Upper lobe of right lung (tissue), 1 donor: ENCODE measurements around the gene GPR87. TPM values are rescaled to one million over a fixed set of nuclear protein-coding genes. Genes with fewer than 3 reads are reported as not detected.

Experiments used
- ATAC-seq: fragments of 200-7000 bp; cut with Tn5 transposase; one replicate; pipeline ENCODE4 v1.9.1; 2020; ENCODE audit warnings: mild to moderate bottlenecking, moderate library complexity
- DNase-seq: peaks from one replicate; pipeline ENCODE4 v3.0.0-alpha.2; 2020
- H3K27ac ChIP-seq: fragments of 200-600 bp; one replicate; pipeline ENCODE4 v1.8.0; 2022
- H3K27me3 ChIP-seq: fragments of 200-600 bp; one replicate; pipeline ENCODE4 v1.8.0; 2022; ENCODE audit warnings: mild to moderate bottlenecking
- H3K36me3 ChIP-seq: fragments of 200-600 bp; one replicate; pipeline ENCODE4 v1.8.0; 2022
- H3K4me1 ChIP-seq: fragments of 200-600 bp; one replicate; pipeline ENCODE4 v1.8.0; 2022
- H3K4me3 ChIP-seq: fragments of 200-600 bp; one replicate; pipeline ENCODE4 v1.8.0; 2022; ENCODE audit warnings: mild to moderate bottlenecking
- H3K9me3 ChIP-seq: fragments of 200-600 bp; one replicate; pipeline ENCODE4 v1.8.0; 2022
- intact Hi-C: fragments of 100-400 bp; cut with DNase I; formaldehyde crosslinking; loops from one replicate; pipeline ENCODE4 v1.11.0; 2022
- total RNA-seq: library from RNA; stranded (reverse); fragmentation: NEBNext Ultra II Directional; extraction: Animal tissue kit (Norgen Biotek cat#: 25700); gene quantifications from one replicate; pipeline ENCODE4 v1.2.1, GENCODE V29; 2021
- TF ChIP-seq, protein P1 (sequence below): fragments of 200-600 bp; IDR thresholded peaks from one replicate; pipeline ENCODE4 v1.8.0; 2022; ENCODE audit warnings: antibody characterized with exemption
- donor health status: DM: no; HTN: yes; CAD: no; lungs with severe emphysema.

The GPR87 gene
- total RNA-seq, 1 donor from 2014 or later: 0.67 TPM

DNA sequence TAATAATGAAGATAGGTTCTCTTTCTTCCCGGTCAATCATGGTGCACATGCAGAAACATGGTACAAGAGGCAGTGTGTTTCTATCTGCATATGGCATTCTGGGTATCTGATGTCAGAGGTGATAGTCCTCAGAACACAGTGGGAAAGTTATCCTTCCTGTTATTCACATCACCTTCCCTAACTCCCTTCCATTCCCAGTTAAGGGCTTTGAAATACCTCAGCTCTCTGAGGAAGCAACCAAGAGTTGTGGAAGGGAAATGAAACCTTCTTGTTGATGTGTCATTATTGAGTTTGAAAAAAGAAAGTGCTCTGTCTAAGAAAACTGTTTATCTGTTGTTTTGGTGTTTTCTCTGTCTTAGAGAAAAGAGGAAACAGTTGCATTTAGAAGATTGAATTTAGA is 34.6 kb upstream of the GPR87 start:
- no peaks in the 10 kb centered on the region for H3K9me3 ChIP-seq
- no peaks in the 10 kb centered on the region for H3K27me3 ChIP-seq
- TF ChIP-seq, protein P1, sequence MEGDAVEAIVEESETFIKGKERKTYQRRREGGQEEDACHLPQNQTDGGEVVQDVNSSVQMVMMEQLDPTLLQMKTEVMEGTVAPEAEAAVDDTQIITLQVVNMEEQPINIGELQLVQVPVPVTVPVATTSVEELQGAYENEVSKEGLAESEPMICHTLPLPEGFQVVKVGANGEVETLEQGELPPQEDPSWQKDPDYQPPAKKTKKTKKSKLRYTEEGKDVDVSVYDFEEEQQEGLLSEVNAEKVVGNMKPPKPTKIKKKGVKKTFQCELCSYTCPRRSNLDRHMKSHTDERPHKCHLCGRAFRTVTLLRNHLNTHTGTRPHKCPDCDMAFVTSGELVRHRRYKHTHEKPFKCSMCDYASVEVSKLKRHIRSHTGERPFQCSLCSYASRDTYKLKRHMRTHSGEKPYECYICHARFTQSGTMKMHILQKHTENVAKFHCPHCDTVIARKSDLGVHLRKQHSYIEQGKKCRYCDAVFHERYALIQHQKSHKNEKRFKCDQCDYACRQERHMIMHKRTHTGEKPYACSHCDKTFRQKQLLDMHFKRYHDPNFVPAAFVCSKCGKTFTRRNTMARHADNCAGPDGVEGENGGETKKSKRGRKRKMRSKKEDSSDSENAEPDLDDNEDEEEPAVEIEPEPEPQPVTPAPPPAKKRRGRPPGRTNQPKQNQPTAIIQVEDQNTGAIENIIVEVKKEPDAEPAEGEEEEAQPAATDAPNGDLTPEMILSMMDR: no peak
- intact Hi-C loops: no loop called here
- no peak overlapping the region for H3K4me3 ChIP-seq
- DNase-seq (no peak), ATAC-seq (peak; percentile 45)
- no peaks in the 10 kb centered on the region for H3K36me3 ChIP-seq
- no peaks in the 10 kb centered on the region for H3K4me1 ChIP-seq
- H3K27ac ChIP-seq: peak overlapping the region; percentile 32

DNA sequence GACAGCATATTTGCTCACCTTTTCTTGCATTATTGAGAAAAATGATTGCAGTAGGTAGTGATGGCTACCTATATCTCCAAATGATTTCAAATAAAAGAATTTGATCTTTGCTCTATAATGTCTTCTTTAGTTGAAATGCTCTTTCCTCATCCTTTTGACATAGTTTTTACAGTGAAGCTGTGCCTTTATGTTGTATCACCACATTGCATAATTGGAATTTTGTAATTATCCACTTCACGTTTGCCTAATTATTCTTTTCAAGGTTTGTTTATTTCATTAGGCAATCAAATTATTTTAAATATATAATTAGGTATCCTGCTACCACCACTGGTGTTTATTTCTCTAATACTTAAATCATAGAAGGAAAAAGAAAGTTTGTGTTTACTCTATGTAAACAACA is 34.0 kb upstream of the GPR87 start:
- Histone ChIP-seq H3K4me1 (no peaks in the 10 kb centered on the region), H3K36me3 (no peaks in the 10 kb centered on the region), H3K27me3 (no peaks in the 10 kb centered on the region), H3K4me3 (no peak overlapping the region), H3K9me3 (no peaks in the 10 kb centered on the region), H3K27ac (no peak overlapping the region)
- DNase-seq (no peak), ATAC-seq (no peak)
- intact Hi-C loops: no loop called here
- TF ChIP-seq, protein P1: no peak

DNA sequence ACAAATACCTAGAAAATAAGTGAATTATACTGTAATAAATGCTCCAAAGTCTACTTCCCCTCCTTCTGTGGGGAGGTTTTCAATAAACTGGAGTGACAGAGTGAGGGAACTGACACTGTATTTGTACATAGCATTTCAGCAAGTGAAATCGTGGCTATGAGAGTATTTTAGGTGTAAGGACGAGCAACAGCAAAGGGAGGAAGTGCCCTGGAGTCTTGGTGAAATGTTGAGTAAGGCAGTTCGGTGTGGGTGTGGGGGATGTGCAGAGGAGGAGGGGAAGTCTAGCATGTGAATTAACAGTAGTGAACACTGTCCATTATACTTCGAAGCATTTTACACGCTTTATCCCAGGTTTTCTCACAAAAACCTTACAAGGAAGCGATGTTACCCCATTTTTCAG is 30.8 kb upstream of the GPR87 start:
- TF ChIP-seq, protein P1: no peak
- Histone ChIP-seq H3K4me1 (no peaks in the 10 kb centered on the region), H3K27me3 (no peaks in the 10 kb centered on the region), H3K9me3 (no peaks in the 10 kb centered on the region), H3K4me3 (no peak overlapping the region), H3K27ac (no peak overlapping the region), H3K36me3 (no peaks in the 10 kb centered on the region)
- intact Hi-C loops: no loop called here
- DNase-seq: no peak
- ATAC-seq: peak; percentile 94

DNA sequence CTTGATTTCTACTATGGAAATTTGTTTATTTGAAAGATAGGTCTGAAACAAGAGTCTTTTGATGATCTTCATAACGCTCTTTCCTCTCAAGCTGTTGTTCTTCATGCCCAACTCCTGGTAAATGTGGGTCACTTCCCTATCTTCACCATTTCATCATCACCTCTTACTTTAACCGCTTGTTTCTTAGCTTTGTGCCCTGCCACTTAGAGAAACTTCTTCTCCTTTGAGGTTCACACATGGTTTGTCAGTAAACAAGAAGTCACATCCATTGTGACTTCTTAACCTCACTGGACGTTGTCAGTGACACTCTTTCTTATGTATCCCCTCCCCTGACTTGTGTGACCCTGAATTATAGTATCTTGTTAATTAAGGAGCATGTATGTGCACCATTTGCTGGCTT is 29.7 kb upstream of the GPR87 start:
- peak overlapping the region; percentile 38 for H3K27ac ChIP-seq
- no peaks in the 10 kb centered on the region for H3K36me3 ChIP-seq
- H3K27me3 ChIP-seq: no peaks in the 10 kb centered on the region
- peak overlapping the region; percentile 11 for H3K4me3 ChIP-seq
- intact Hi-C loops: no loop called here
- peak; percentile 75 for ATAC-seq
- no peaks in the 10 kb centered on the region for H3K4me1 ChIP-seq
- no peaks in the 10 kb centered on the region for H3K9me3 ChIP-seq
- TF ChIP-seq, protein P1: no peak
- DNase-seq: no peak

DNA sequence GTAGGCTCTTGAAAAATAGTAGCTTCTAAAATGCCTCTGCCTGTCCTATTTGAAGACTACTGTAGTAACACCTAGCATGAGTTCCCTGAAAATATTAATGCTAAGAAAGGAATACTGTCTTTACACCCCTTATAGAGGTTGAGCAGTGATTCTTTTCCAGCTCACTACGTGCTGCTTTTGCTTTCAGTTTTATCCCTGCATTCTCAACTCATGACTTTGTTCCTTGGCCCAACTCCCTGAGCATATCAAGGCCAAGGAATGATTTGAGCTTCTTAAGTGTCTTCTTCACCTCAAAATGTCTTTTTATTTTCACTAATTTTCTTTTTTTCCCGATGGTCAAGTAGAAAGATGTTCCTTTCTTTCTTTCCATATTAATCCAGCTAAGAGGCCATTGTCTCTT is 29.2 kb upstream of the GPR87 start:
- Histone ChIP-seq H3K27me3 (no peaks in the 10 kb centered on the region), H3K36me3 (no peaks in the 10 kb centered on the region), H3K4me3 (peak overlapping the region; percentile 11), H3K27ac (peak overlapping the region; percentile 38), H3K4me1 (no peaks in the 10 kb centered on the region), H3K9me3 (no peaks in the 10 kb centered on the region)
- peak; percentile 54 for ATAC-seq
- DNase-seq: no peak
- TF ChIP-seq, protein P1: no peak
- intact Hi-C loops: no loop called here

DNA sequence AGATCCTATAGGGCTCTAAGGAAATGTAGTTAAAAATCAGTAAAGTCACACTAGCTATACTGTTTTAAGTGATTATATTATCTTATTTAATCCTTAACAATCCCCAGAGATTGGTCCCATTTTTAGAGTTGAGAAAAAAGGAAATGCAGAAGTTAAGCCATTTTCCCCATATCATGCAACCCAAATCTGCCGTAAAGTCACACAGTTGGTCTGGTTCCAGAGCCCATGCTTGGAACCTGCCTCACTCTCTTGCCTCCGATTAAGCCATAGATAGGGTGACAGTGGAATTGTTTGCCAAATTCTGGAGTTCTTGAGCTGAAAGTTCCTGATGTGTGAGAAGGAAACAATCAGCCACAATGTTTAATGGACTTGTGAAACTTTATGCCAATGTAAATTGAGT is 15.1 kb upstream of the GPR87 start:
- intact Hi-C loops: no loop called here
- H3K27me3 ChIP-seq: no peaks in the 10 kb centered on the region
- TF ChIP-seq, protein P1: no peak
- no peaks in the 10 kb centered on the region for H3K9me3 ChIP-seq
- no peaks in the 10 kb centered on the region for H3K36me3 ChIP-seq
- DNase-seq (no peak), ATAC-seq (peak; percentile 33)
- H3K4me1 ChIP-seq: peaks cover 4% of the 10 kb centered on the region
- no peak overlapping the region for H3K27ac ChIP-seq
- no peak overlapping the region for H3K4me3 ChIP-seq
